KBM-7 (cell line): ENCODE measurements around the gene FRS2.
"Not testable (repeated sequence)": the region's sequence is repeated elsewhere in the genome, so short reads cannot be mapped to it uniquely, and the experiment has no call there.

Source experiments
- DNase-seq: peaks from one replicate; pipeline ENCODE4 v3.0.0-alpha.2; 2015
- in situ Hi-C: fragments of 300-500 bp; cut with MboI; formaldehyde crosslinking; loops from 2 replicates; pipeline ENCODE4 v1.14.3; 2020; ENCODE audit warnings: low sequenced_read_pairs, low pct_unique_long_range_greater_than_20kb, mixed read lengths

FRS2 gene

GRCh38 chr12:69603556-69603955 lies 133.4 kb downstream of the FRS2 start:
- in situ Hi-C loops, DNase-seq: not testable (repeated sequence)

- DNase-seq, in situ Hi-C loops: not testable (repeated sequence)
Measured at GRCh38 chr12:69604275-69604674, 134.1 kb downstream of the FRS2 start.

GRCh38 chr12:69608114-69608513 lies 137.9 kb downstream of the FRS2 start:
- in situ Hi-C loops = no loop called here
- no peak for DNase-seq

- in situ Hi-C loops = no loop called here
- DNase-seq = no peak
Measured at GRCh38 chr12:69610126-69610525, 139.9 kb downstream of the FRS2 start.

- in situ Hi-C loops = no loop called here
- no peak for DNase-seq
Measured at GRCh38 chr12:69610729-69611128, 140.5 kb downstream of the FRS2 start, which contains the start of gene LRRC10. Gene LRRC10, minus strand, starts transcription at chr12:69610907. Its CDS starts 69 bp downstream, at chr12:69610838.

- in situ Hi-C loops = no loop called here
- no peak for DNase-seq
Measured at GRCh38 chr12:69613351-69613750, 143.2 kb downstream of the FRS2 start.

- in situ Hi-C loops = no loop called here
- no peak for DNase-seq
Measured at GRCh38 chr12:69616025-69616424, 145.8 kb downstream of the FRS2 start.

- in situ Hi-C loops = no loop called here
- DNase-seq = no peak
Measured at GRCh38 chr12:69619050-69619449, 148.9 kb downstream of the FRS2 start.

- in situ Hi-C loops = no loop called here
Measured at GRCh38 chr12:69620077-69620476, 149.9 kb downstream of the FRS2 start.

GRCh38 chr12:69620921-69621320 lies 150.7 kb downstream of the FRS2 start:
- no peak for DNase-seq
- in situ Hi-C loops = no loop called here

More at GRCh38 chr12:69620077-69620476, 149.9 kb downstream of the FRS2 start:
- DNase-seq = no peak

- in situ Hi-C loops = no loop called here
- no peak for DNase-seq
Measured at GRCh38 chr12:69621551-69621950, 151.4 kb downstream of the FRS2 start.

- in situ Hi-C loops = no loop called here
- no peak for DNase-seq
Measured at GRCh38 chr12:69623970-69624369, 153.8 kb downstream of the FRS2 start.

GRCh38 chr12:69627501-69627900 lies 157.3 kb downstream of the FRS2 start:
- DNase-seq = no peak
- in situ Hi-C loops = no loop called here
